Fibroblast of lung (primary cell): Measurements from ENCODE around the gene USP4.

Source experiments
- EZH2 ChIP-seq: IDR thresholded peaks from 2 replicates; pipeline ENCODE4 v1.5.1; 2012; ENCODE audit warnings: low read length, control low read depth, mild to moderate bottlenecking; ENCODE audit errors: missing control alignments
- TF ChIP-seq, protein P1 (sequence below), 2 donors: IDR thresholded peaks in 1 of 2; conservative IDR thresholded peaks in 1 of 2; 1 replicate in 1 of 2; 2 replicates in 1 of 2; pipeline ENCODE4 v1.5.1; 2011 to 2012; ENCODE audit warnings: low read length in 2 of 2, control low read depth in 1 of 2, inconsistent platforms in 1 of 2, low read depth in 1 of 2, mild to moderate bottlenecking in 1 of 2

DNA sequence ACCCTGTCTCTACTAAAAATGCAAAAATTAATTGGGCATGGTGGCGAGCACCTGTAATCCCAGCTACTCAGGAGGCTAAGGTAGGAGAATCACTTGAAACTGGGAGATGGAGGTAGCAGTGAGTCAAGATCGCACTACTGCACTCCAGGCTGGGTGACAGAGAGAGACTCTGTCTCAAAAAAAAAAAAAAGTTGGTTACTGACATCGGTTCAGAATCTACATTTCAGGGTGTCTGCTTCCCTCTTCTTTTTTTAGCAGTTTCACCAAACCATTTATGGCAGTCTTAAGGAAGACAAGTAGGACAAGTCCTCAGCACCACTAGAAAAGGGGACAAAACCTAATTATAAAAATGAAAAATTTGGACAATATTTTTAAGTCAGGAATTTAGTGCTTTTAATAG is 3.3 kb upstream of the USP4 start:
- TF ChIP-seq, protein P1, sequence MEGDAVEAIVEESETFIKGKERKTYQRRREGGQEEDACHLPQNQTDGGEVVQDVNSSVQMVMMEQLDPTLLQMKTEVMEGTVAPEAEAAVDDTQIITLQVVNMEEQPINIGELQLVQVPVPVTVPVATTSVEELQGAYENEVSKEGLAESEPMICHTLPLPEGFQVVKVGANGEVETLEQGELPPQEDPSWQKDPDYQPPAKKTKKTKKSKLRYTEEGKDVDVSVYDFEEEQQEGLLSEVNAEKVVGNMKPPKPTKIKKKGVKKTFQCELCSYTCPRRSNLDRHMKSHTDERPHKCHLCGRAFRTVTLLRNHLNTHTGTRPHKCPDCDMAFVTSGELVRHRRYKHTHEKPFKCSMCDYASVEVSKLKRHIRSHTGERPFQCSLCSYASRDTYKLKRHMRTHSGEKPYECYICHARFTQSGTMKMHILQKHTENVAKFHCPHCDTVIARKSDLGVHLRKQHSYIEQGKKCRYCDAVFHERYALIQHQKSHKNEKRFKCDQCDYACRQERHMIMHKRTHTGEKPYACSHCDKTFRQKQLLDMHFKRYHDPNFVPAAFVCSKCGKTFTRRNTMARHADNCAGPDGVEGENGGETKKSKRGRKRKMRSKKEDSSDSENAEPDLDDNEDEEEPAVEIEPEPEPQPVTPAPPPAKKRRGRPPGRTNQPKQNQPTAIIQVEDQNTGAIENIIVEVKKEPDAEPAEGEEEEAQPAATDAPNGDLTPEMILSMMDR (conservative IDR thresholded peaks at IDR 0.05 in 1 of 2, IDR thresholded peaks at IDR 0.05 in 1 of 2; ENCODE audit: low read depth in 1 of 2, low read length in 2 of 2), result no peak
- no peak for TF ChIP-seq EZH2
